Endothelial cell of umbilical vein (primary cell): Measurements from ENCODE around the gene IGSF5. TPM values are rescaled to one million over a fixed set of nuclear protein-coding genes. Genes with fewer than 3 reads are reported as not detected.

ENCODE experiments used
- BruUV-seq: library from RNA; stranded (reverse); fragments of 400-500 nt; replicated peaks from 2 replicates; lab custom pipeline; 2021; lab: Mats Ljungman, UMichigan
- CTCF ChIA-PET: fragments of 300-600, 350-600 bp; sonication (Branson Sonifier 250); formaldehyde crosslinking; loops from one replicate; lab custom pipeline; 2021; ENCODE audit warnings: antibody characterized with exemption, inconsistent platforms; lab: Charles Lee
- POLR2A ChIA-PET: fragments of 300-600, 350-600 bp; sonication (Branson Sonifier 250); formaldehyde crosslinking; loops from one replicate; lab custom pipeline; 2021; ENCODE audit warnings: antibody characterized with exemption, inconsistent platforms; lab: Charles Lee
- DNase-seq: peaks from one replicate; pipeline ENCODE4 v3.0.0-alpha.2; 2011; ENCODE audit warnings: low read depth, low spot score
- FAIRE-seq: peaks from 2 replicates; lab custom pipeline; 2011; peaks lifted over from hg19 to GRCh38; lab: Jason Lieb, UNC
- H2AFZ ChIP-seq: 2 replicates; pipeline ENCODE4 v1.6.0; 2012; ENCODE audit warnings: low read depth, low read length, control low read depth, inconsistent platforms
- H3K27ac ChIP-seq: 2 replicates; pipeline ENCODE4 v1.5.1; 2011; ENCODE audit warnings: low read depth, mild to moderate bottlenecking, control low read depth, low read length, moderate library complexity; ENCODE audit not compliant: insufficient read depth
- H3K27me3 ChIP-seq, 2 experiments: 2 replicates each; pipeline versions ENCODE4 v1.6.0 to v1.6.1; 2011; ENCODE audit warnings: low read length in 2 of 2, mixed read lengths in 1 of 2; ENCODE audit not compliant: control insufficient read depth in 2 of 2, insufficient read depth in 2 of 2
- H3K36me3 ChIP-seq, 2 experiments: 2 replicates in 1 of 2; 3 replicates in 1 of 2; pipeline ENCODE4 v1.5.1; 2011; ENCODE audit warnings: low read length in 2 of 2, mild to moderate bottlenecking in 1 of 2, moderate library complexity in 1 of 2; ENCODE audit not compliant: control insufficient read depth in 2 of 2, insufficient read depth in 2 of 2; ENCODE audit errors: extremely low read depth in 1 of 2
- H3K4me1 ChIP-seq: 3 replicates; pipeline ENCODE4 v1.5.1; 2011; ENCODE audit warnings: mild to moderate bottlenecking, low read length; ENCODE audit not compliant: control insufficient read depth, insufficient read depth; ENCODE audit errors: extremely low read depth
- H3K4me2 ChIP-seq: 2 replicates; pipeline ENCODE4 v1.6.1; 2011; ENCODE audit warnings: low read length, control low read depth, mixed read lengths; ENCODE audit not compliant: insufficient read depth
- H3K4me3 ChIP-seq, 3 experiments: fragments of 200-600 bp in 1 of 3; sonication (generic), shearing (Covaris generic) in 1 of 3; replicated peaks in 1 of 3; 2 replicates each; pipeline ENCODE4 v1.5.1; 2011 to 2016; ENCODE audit warnings: control low read depth in 3 of 3, low read length in 3 of 3, mild to moderate bottlenecking in 2 of 3, inconsistent platforms in 1 of 3, low read depth in 1 of 3, moderate library complexity in 1 of 3; ENCODE audit not compliant: insufficient read depth in 1 of 3
- H3K79me2 ChIP-seq: 2 replicates; pipeline ENCODE4 v1.6.0; 2012; ENCODE audit warnings: low read length, inconsistent platforms; ENCODE audit not compliant: control insufficient read depth, insufficient read depth
- H3K9ac ChIP-seq: replicated peaks from 2 replicates; pipeline ENCODE3; 2011; ENCODE audit warnings: low read length, control low read depth; ENCODE audit not compliant: insufficient read depth; ENCODE audit errors: extremely low read depth
- H3K9me1 ChIP-seq: replicated peaks from 3 replicates; pipeline ENCODE4 v1.6.0; 2011; ENCODE audit warnings: mild to moderate bottlenecking, low read length; ENCODE audit not compliant: control insufficient read depth, insufficient read depth; ENCODE audit errors: extremely low read depth
- H3K9me3 ChIP-seq: replicated peaks from 2 replicates; pipeline ENCODE4 v1.5.1; 2012; ENCODE audit warnings: low read length, inconsistent platforms; ENCODE audit not compliant: control insufficient read depth, insufficient read depth
- H4K20me1 ChIP-seq: replicated peaks from 2 replicates; pipeline ENCODE3; 2011; ENCODE audit warnings: mild to moderate bottlenecking, low read length; ENCODE audit not compliant: control insufficient read depth, insufficient read depth; ENCODE audit errors: extremely low read depth
- EZH2 ChIP-seq: IDR thresholded peaks from 2 replicates; pipeline ENCODE4 v1.6.1; 2012; ENCODE audit warnings: borderline replicate concordance, low read depth, mild to moderate bottlenecking, moderate library complexity, low read length, inconsistent platforms; ENCODE audit not compliant: severe bottlenecking
- FOS ChIP-seq: IDR thresholded peaks from 2 replicates; pipeline ENCODE4 v1.6.1; 2011; ENCODE audit warnings: mild to moderate bottlenecking, low read length, moderate library complexity, borderline replicate concordance; ENCODE audit not compliant: insufficient read depth
- GATA2 ChIP-seq: IDR thresholded peaks from 2 replicates; pipeline ENCODE4 v1.7.0; 2011; ENCODE audit warnings: low read depth, mild to moderate bottlenecking, moderate library complexity, mixed read lengths, low read length; ENCODE audit not compliant: insufficient read length, insufficient read depth
- JUN ChIP-seq: IDR thresholded peaks from 2 replicates; pipeline ENCODE4 v1.6.1; 2011; ENCODE audit warnings: borderline replicate concordance, low read depth; ENCODE audit not compliant: insufficient read length, insufficient read depth
- MYC ChIP-seq: IDR thresholded peaks from one replicate; pipeline ENCODE4 v1.6.1; 2011; ENCODE audit warnings: mild to moderate bottlenecking, low read depth, low read length
- POLR2AphosphoS5 ChIP-seq: IDR thresholded peaks from 2 replicates; pipeline ENCODE4 v1.6.1; 2012; ENCODE audit warnings: low read depth, mild to moderate bottlenecking, control low read depth, low read length, moderate library complexity; ENCODE audit not compliant: insufficient read depth
- dilution Hi-C: fragments of 300-500 bp; cut with MboI; formaldehyde crosslinking; loops from one replicate; pipeline ENCODE4 v1.15.0; 2019; ENCODE audit warnings: low sequenced_read_pairs; ENCODE audit not compliant: extremely low pct_ligation_motif_present
- intact Hi-C: fragments of 100-400 bp; cut with micrococcal nuclease; formaldehyde crosslinking; loops from one replicate; pipeline ENCODE4 v1.10.0; 2022
- polyA plus RNA-seq, 4 experiments: library from polyadenylated mRNA; depleted of rRNA in 3 of 4; stranded (reverse) in 3 of 4; unstranded in 1 of 4; fragments of >200 nt; gene quantifications; 2 replicates each; pipeline versions ENCODE4 v1.2.1 to v1.2.3, GENCODE V29; 2011 to 2012; ENCODE audit warnings: missing spikeins in 1 of 4
- total RNA-seq: library from RNA; stranded (reverse); gene quantifications from 2 replicates; pipeline ENCODE4 v1.2.3, GENCODE V29; 2021
- TF ChIP-seq, protein P1 (sequence below): IDR thresholded peaks from 2 replicates; pipeline ENCODE4 v1.6.1; 2011; ENCODE audit not compliant: insufficient read depth, insufficient read length
- TF ChIP-seq, protein P2 (sequence below), 2 donors: IDR thresholded peaks; 1 replicate in 1 of 2; 2 replicates in 1 of 2; pipeline ENCODE4 v1.5.1; 2011; ENCODE audit warnings: low read length in 2 of 2, mild to moderate bottlenecking in 2 of 2, moderate library complexity in 2 of 2, control low read depth in 1 of 2, inconsistent platforms in 1 of 2, low read depth in 1 of 2; ENCODE audit not compliant: insufficient read depth in 1 of 2; ENCODE audit errors: extremely low read depth in 1 of 2

IGSF5 gene
- total and polyA plus RNA-seq, 2 donors (not counting 3 experiments of a cell fraction or from before 2014, with no cell fraction given): not detected

DNA sequence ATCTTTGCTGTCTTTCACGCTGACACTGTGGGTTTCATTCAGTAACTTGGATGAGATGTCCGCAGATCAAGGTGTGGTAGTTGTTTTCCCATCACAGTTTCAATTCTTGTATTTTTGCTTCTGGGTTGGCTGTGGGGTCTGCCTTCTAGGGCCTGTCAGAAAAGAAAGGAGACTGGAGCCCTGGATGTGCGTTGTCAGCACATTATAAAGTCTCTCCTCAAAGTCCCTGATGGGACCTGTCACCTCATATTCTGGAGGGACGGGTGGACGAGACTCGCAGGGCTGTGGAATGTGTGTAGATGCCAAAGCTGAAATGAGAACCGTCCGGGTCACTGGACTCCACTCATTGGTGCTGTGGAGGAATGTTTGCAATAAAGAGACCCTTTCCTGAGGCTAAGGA lies 11.3 kb downstream of the IGSF5 start:
- BruUV-seq: no TSS peak
- FAIRE-seq (no peak), DNase-seq (no peak)
- no peaks in the 10 kb centered on the region for H3K36me3 ChIP-seq
- dilution Hi-C loops (no loop called here), intact Hi-C loops (no loop called here)
- H3K9me1 ChIP-seq: no peaks in the 10 kb centered on the region
- TF ChIP-seq JUN (no peak), FOS (no peak), EZH2 (no peak), MYC (no peak), POLR2AphosphoS5 (no peak), GATA2 (no peak)
- TF ChIP-seq, protein P1, sequence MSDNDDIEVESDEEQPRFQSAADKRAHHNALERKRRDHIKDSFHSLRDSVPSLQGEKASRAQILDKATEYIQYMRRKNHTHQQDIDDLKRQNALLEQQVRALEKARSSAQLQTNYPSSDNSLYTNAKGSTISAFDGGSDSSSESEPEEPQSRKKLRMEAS: no peak
- TF ChIP-seq, protein P2, sequence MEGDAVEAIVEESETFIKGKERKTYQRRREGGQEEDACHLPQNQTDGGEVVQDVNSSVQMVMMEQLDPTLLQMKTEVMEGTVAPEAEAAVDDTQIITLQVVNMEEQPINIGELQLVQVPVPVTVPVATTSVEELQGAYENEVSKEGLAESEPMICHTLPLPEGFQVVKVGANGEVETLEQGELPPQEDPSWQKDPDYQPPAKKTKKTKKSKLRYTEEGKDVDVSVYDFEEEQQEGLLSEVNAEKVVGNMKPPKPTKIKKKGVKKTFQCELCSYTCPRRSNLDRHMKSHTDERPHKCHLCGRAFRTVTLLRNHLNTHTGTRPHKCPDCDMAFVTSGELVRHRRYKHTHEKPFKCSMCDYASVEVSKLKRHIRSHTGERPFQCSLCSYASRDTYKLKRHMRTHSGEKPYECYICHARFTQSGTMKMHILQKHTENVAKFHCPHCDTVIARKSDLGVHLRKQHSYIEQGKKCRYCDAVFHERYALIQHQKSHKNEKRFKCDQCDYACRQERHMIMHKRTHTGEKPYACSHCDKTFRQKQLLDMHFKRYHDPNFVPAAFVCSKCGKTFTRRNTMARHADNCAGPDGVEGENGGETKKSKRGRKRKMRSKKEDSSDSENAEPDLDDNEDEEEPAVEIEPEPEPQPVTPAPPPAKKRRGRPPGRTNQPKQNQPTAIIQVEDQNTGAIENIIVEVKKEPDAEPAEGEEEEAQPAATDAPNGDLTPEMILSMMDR (IDR thresholded peaks at IDR 0.05; ENCODE audit: extremely low read depth in 1 of 2, insufficient read depth in 1 of 2, low read depth in 1 of 2, low read length in 2 of 2): no peak
- H2AFZ ChIP-seq: no peak overlapping the region
- no peak overlapping the region for H3K4me2 ChIP-seq
- POLR2A ChIA-PET: no interaction called here
- no peak overlapping the region for H3K9ac ChIP-seq
- no peak overlapping the region for H3K27ac ChIP-seq
- H3K27me3 ChIP-seq: no peaks in the 10 kb centered on the region
- CTCF ChIA-PET: no interaction called here
- H3K9me3 ChIP-seq: no peaks in the 10 kb centered on the region
- H3K4me3 ChIP-seq: no peak overlapping the region
- no peaks in the 10 kb centered on the region for H3K4me1 ChIP-seq
- H4K20me1 ChIP-seq: no peaks in the 10 kb centered on the region
- no peaks in the 10 kb centered on the region for H3K79me2 ChIP-seq
